ENCODE measurements around the gene ARHGEF4.
"Not testable (repeated sequence)": the region's sequence is repeated elsewhere in the genome, so short reads cannot be mapped to it uniquely, and the experiment has no call there.

ARHGEF4 gene

GRCh38 chr2:131067465-131068125 lies 230.9 kb downstream of the ARHGEF4 start:
- Histone ChIP-seq H3K4me3 (no peak overlapping the region), H3K9me3 (no peaks in the 10 kb centered on the region), H3K27ac (no peak overlapping the region), H3K27me3 (no peaks in the 10 kb centered on the region), H3K4me1 (peaks cover 0 to 20% (median 6%) of the 10 kb centered on the region in 4 donors), H3K36me3 (peaks cover 21 to 55% (median 37%) of the 10 kb centered on the region in 3 donors)
- TF ChIP-seq, protein P1, sequence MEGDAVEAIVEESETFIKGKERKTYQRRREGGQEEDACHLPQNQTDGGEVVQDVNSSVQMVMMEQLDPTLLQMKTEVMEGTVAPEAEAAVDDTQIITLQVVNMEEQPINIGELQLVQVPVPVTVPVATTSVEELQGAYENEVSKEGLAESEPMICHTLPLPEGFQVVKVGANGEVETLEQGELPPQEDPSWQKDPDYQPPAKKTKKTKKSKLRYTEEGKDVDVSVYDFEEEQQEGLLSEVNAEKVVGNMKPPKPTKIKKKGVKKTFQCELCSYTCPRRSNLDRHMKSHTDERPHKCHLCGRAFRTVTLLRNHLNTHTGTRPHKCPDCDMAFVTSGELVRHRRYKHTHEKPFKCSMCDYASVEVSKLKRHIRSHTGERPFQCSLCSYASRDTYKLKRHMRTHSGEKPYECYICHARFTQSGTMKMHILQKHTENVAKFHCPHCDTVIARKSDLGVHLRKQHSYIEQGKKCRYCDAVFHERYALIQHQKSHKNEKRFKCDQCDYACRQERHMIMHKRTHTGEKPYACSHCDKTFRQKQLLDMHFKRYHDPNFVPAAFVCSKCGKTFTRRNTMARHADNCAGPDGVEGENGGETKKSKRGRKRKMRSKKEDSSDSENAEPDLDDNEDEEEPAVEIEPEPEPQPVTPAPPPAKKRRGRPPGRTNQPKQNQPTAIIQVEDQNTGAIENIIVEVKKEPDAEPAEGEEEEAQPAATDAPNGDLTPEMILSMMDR (IDR thresholded peaks at IDR 0.05) = no peak
- no peak for DNase-seq
- intact Hi-C loops (cut with DNase I; ENCODE audit: low total_unique reads) = no loop called here

DNA sequence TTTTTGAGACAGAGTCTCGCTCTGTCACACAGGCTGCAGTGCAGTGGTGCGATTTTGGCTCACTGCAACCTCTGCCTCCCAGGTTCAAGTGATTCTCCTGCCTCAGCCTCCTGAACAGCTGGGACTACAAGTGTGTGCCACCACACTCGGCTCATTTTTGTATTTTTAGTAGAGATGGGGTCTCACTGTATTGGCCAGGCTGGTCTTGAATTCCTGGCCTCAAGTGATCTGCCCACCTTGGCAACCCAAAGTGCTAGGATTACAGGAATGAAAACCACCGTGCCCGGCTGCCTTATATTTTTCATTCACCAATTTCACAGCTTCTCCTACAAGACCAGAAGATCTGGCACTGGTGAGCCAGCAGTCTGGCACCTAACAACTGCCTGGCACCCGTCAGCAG lies 231.5 kb downstream of the ARHGEF4 start:
- Histone ChIP-seq H3K36me3 (peaks cover 21 to 57% (median 37%) of the 10 kb centered on the region in 3 donors), H3K4me1 (peaks cover 0 to 20% (median 6%) of the 10 kb centered on the region in 4 donors)
- H3K4me3 ChIP-seq; H3K27ac ChIP-seq; intact Hi-C loops (cut with DNase I; ENCODE audit: low total_unique reads); H3K27me3 ChIP-seq; DNase-seq; H3K9me3 ChIP-seq: not testable (repeated sequence)

- Histone ChIP-seq H3K4me1 (peaks cover 0 to 11% (median 3%) of the 10 kb centered on the region in 4 donors), H3K36me3 (peaks cover 24 to 94% (median 56%) of the 10 kb centered on the region in 3 donors)
- H3K9me3 ChIP-seq; H3K27ac ChIP-seq; DNase-seq; H3K4me3 ChIP-seq; intact Hi-C loops (cut with DNase I; ENCODE audit: low total_unique reads); H3K27me3 ChIP-seq: not testable (repeated sequence)
Measured at GRCh38 chr2:131075578-131075977, 238.9 kb downstream of the ARHGEF4 start.

DNA sequence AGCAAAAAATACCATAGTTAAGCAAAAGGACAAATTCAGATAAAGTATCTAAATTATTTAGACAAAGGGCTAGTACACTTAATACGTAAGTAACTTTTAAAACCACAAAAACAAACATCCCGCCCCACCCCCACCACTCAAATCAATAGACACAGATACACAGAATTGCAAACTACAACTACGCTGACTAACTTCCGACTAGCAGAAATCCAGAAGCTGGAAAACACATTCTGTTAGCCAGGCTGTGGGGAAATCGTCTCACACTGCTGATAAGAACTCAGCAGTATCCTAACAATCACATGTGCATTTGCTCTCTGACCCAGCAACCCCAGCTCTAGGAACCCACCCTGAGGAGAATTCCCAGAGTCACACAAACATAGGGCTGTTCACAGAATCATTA lies 240.0 kb downstream of the ARHGEF4 start:
- intact Hi-C loops (cut with DNase I; ENCODE audit: low total_unique reads) = no loop called here
- no peak overlapping the region for H3K27ac ChIP-seq
- no peaks in the 10 kb centered on the region for H3K27me3 ChIP-seq
- peaks cover 0 to 11% (median 3%) of the 10 kb centered on the region in 4 donors for H3K4me1 ChIP-seq
- peaks cover 19 to 94% (median 52%) of the 10 kb centered on the region in 3 donors for H3K36me3 ChIP-seq
- DNase-seq = no peak
- TF ChIP-seq, protein P1 (IDR thresholded peaks at IDR 0.05) = no peak
- no peaks in the 10 kb centered on the region for H3K9me3 ChIP-seq
- no peak overlapping the region for H3K4me3 ChIP-seq

GRCh38 chr2:131077182-131077846 lies 240.6 kb downstream of the ARHGEF4 start:
- TF ChIP-seq, protein P1 (IDR thresholded peaks at IDR 0.05) = no peak
- no peak for DNase-seq
- H3K9me3 ChIP-seq = no peaks in the 10 kb centered on the region
- H3K4me1 ChIP-seq = peaks cover 0 to 11% (median 3%) of the 10 kb centered on the region in 4 donors
- H3K4me3 ChIP-seq = no peak overlapping the region
- H3K36me3 ChIP-seq = peaks cover 25 to 94% (median 46%) of the 10 kb centered on the region in 3 donors
- H3K27ac ChIP-seq = no peak overlapping the region
- intact Hi-C loops (cut with DNase I; ENCODE audit: low total_unique reads) = no loop called here
- H3K27me3 ChIP-seq = no peaks in the 10 kb centered on the region

DNA sequence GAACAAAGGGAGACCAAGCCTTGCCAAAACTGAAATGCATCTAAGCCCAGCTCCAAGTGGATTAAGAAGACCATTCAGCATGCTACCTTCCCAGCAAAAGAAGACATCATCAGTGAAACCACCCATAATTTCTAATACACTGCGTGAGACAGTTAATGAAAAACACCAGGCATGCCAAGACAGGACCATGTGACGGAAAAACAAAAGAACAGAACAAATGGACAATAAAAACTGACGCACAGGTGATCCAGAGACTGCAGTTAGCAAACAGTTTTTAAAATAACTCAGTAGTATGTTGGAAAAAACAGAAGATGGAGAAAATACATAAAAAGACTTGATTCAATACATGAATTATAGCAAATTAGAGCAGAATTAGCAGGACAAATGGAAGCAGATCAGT lies 241.3 kb downstream of the ARHGEF4 start:
- Histone ChIP-seq H3K9me3 (no peaks in the 10 kb centered on the region), H3K4me1 (peaks cover 0 to 11% (median 3%) of the 10 kb centered on the region in 4 donors), H3K27ac (no peak overlapping the region), H3K27me3 (no peaks in the 10 kb centered on the region), H3K4me3 (no peak overlapping the region), H3K36me3 (peaks cover 26 to 89% (median 45%) of the 10 kb centered on the region in 3 donors)
- no peak for DNase-seq
- TF ChIP-seq, protein P1 (IDR thresholded peaks at IDR 0.05) = no peak
- intact Hi-C loops (cut with DNase I; ENCODE audit: low total_unique reads) = no loop called here

GRCh38 chr2:131079931-131080330 lies 243.2 kb downstream of the ARHGEF4 start:
- H3K9me3 ChIP-seq; H3K4me3 ChIP-seq; H3K27me3 ChIP-seq; intact Hi-C loops (cut with DNase I; ENCODE audit: low total_unique reads); H3K27ac ChIP-seq; DNase-seq: not testable (repeated sequence)
- Histone ChIP-seq H3K36me3 (peaks cover 30 to 69% (median 40%) of the 10 kb centered on the region in 3 donors), H3K4me1 (peaks cover 0 to 13% (median 2%) of the 10 kb centered on the region in 4 donors)
